GM23338 (cell line): Measurements from ENCODE around the gene NT5C2.

ENCODE experiments used
- CREB1 ChIP-seq: fragments of 250-450 bp; sonication (Bioruptor Pico); IDR thresholded peaks from 2 replicates; pipeline ENCODE4 v1.5.0; 2020; ENCODE audit warnings: low read depth, mild to moderate bottlenecking, moderate library complexity
- CTCF ChIP-seq, 2 experiments: fragments of 200-600 bp in 1 of 2; sonication (generic) in 1 of 2; conservative IDR thresholded peaks; 2 replicates each; pipeline versions ENCODE4 v1.5.1 to v1.6.1; 2016 to 2017; ENCODE audit warnings: antibody characterized with exemption in 2 of 2, low read depth in 2 of 2, mild to moderate bottlenecking in 2 of 2, moderate library complexity in 1 of 2
- ETS1 ChIP-seq: IDR thresholded peaks from 2 replicates; pipeline ENCODE4 v1.6.1; 2016; ENCODE audit warnings: antibody characterized with exemption
- EZH2 ChIP-seq: fragments of 200-600 bp; sonication (generic); IDR thresholded peaks from one replicate; pipeline ENCODE4 v1.8.0; 2017; ENCODE audit warnings: antibody characterized with exemption, mild to moderate bottlenecking, low read depth; ENCODE audit not compliant: unreplicated experiment
- EZH2phosphoT487 ChIP-seq: fragments of 200-600 bp; sonication (generic); IDR thresholded peaks from one replicate; pipeline ENCODE4 v1.8.1; 2018; ENCODE audit warnings: antibody characterized with exemption; ENCODE audit not compliant: unreplicated experiment
- JUNB ChIP-seq: IDR thresholded peaks from one replicate; pipeline ENCODE4 v1.6.1; 2016; ENCODE audit warnings: antibody characterized with exemption; ENCODE audit not compliant: unreplicated experiment
- POLR2AphosphoS5 ChIP-seq: IDR thresholded peaks from 2 replicates; pipeline ENCODE4 v1.6.1; 2016; ENCODE audit warnings: antibody characterized with exemption, low read depth
- REST ChIP-seq: IDR thresholded peaks from one replicate; pipeline ENCODE4 v1.6.1; 2018; ENCODE audit warnings: antibody characterized with exemption; ENCODE audit not compliant: unreplicated experiment

- TF ChIP-seq CTCF (conservative IDR thresholded peaks at IDR 0.05; ENCODE audit: low read depth in 2 of 2) (peak in 1 of 2 experiments; percentile 9; a peak in 1 of 4 replicates), ETS1 (no peak), POLR2AphosphoS5 (no peak), CREB1 (CRISPR knock-in tag) (no peak), REST (no peak), JUNB (no peak), EZH2phosphoT487 (no peak), EZH2 (no peak)
Measured at GRCh38 chr10:103077020-103077419, 116.1 kb downstream of the NT5C2 start.
